Muscle layer of colon (tissue), 2 donors: ENCODE measurements around the gene MACROD2.

Experiments
- H3K27ac ChIP-seq: one replicate; pipeline ENCODE4 v1.7.0; 2013; ENCODE audit warnings: low read depth, mild to moderate bottlenecking, low read length, moderate library complexity
- H3K27me3 ChIP-seq, 2 donors: one replicate each; pipeline ENCODE4 v1.7.0; 2013; ENCODE audit warnings: low read length in 2 of 2, mild to moderate bottlenecking in 2 of 2; ENCODE audit not compliant: insufficient read depth in 2 of 2, control insufficient read depth in 1 of 2
- H3K36me3 ChIP-seq: one replicate; pipeline ENCODE4 v1.7.0; 2013; ENCODE audit warnings: mild to moderate bottlenecking, low read length; ENCODE audit not compliant: insufficient read depth
- H3K4me1 ChIP-seq: one replicate; pipeline ENCODE4 v1.7.0; 2013; ENCODE audit warnings: mild to moderate bottlenecking, low read length; ENCODE audit not compliant: insufficient read depth
- H3K4me3 ChIP-seq, 2 donors: one replicate each; pipeline ENCODE4 v1.7.0; 2013; ENCODE audit warnings: low read length in 2 of 2, low read depth in 1 of 2, mild to moderate bottlenecking in 1 of 2, moderate library complexity in 1 of 2
- H3K9ac ChIP-seq: one replicate; pipeline ENCODE4 v1.7.0; 2013; ENCODE audit warnings: low read length
- H3K9me3 ChIP-seq: one replicate; pipeline ENCODE4 v1.7.0; 2013; ENCODE audit warnings: mild to moderate bottlenecking, low read length
- donor health status: abdominal sarcoma.
- donor health status: Adenocarcinoma of cecum.

Gene MACROD2

DNA sequence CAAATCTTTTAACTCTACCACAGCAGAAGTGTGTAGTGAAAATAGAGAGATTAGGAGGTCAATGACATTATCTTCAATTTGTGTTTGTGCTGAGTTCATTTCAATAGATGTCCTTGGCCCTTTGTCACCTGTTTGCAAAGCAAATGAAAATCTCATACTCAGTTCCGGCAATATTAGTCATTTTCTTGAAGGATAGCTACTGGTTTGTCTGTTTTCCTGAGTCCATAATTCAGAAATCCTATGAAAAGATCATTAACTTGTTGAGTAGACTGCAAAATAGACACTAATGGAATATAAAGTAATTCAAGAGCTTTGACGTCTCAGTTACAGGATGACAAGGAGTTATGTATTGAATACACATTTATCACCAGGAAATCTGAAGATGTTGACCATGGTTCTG lies 1163.2 kb downstream of the MACROD2 start:
- Histone ChIP-seq H3K9ac (no peak overlapping the region), H3K27me3 (no peaks in the 10 kb centered on the region), H3K36me3 (no peaks in the 10 kb centered on the region), H3K27ac (no peak overlapping the region), H3K4me3 (no peak overlapping the region), H3K4me1 (no peaks in the 10 kb centered on the region), H3K9me3 (no peaks in the 10 kb centered on the region)

DNA sequence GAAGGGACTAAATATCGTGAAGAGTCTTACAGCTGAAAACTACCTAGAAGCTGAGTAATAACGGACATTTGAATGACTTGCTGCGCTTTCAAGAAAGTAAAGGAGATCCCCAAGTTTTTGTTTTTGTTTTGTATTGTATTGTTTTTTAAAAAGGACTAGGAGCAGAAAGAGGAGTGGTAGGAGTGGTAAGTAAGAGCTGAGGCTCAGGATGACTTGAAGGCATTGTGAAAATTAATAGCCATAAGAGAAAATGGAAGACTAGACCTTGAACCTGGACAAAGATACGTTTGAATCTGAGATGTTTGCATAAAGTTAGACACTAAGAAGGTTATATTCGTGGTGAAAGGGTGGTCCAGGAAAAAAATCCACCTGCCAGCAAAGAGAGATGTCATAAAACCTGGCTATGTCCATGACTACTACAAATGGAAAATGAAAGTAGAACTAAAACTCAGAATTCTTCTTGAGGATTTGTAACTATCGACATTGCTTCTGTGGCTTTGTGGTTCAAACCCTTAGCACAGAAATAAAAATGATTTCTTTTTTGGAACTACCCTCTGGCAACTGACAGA lies 1166.8 kb downstream of the MACROD2 start:
- no peaks in the 10 kb centered on the region for H3K4me1 ChIP-seq
- H3K27me3 ChIP-seq: no peaks in the 10 kb centered on the region
- H3K9ac ChIP-seq: no peak overlapping the region
- H3K27ac ChIP-seq: no peak overlapping the region
- no peaks in the 10 kb centered on the region for H3K36me3 ChIP-seq
- no peaks in the 10 kb centered on the region for H3K9me3 ChIP-seq
- peak overlapping the region in 1 of 2 donors; percentile 36 for H3K4me3 ChIP-seq

DNA sequence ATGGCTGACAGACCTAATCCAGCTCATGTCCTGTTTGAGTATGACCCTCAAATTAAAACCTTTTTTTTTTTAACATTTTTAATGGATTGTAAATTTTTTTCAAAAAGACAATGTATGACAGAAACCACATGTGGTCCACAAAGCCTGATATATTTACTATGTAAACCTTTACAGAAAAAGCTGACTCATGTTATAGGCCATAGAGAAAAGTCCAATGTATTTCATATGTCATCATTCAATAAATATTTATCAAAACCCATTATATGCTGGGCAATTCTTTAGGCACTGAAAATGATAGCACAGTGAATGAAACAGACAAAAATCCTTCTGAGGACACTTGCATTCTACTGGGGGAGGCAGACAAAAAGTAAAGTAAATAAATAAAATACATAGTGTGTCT lies 1168.3 kb downstream of the MACROD2 start:
- Histone ChIP-seq H3K36me3 (no peaks in the 10 kb centered on the region), H3K27ac (no peak overlapping the region), H3K9ac (no peak overlapping the region), H3K4me3 (no peak overlapping the region), H3K9me3 (no peaks in the 10 kb centered on the region), H3K4me1 (peaks cover 5% of the 10 kb centered on the region), H3K27me3 (no peaks in the 10 kb centered on the region)

- peaks cover 5% of the 10 kb centered on the region for H3K4me1 ChIP-seq
- H3K36me3 ChIP-seq: no peaks in the 10 kb centered on the region
- H3K9me3 ChIP-seq: no peaks in the 10 kb centered on the region
- no peaks in the 10 kb centered on the region for H3K27me3 ChIP-seq
- no peak overlapping the region for H3K9ac ChIP-seq
- H3K4me3 ChIP-seq: no peak overlapping the region
- H3K27ac ChIP-seq: no peak overlapping the region
Observed at GRCh38 chr20:15164726-15165125, 1169.4 kb downstream of the MACROD2 start.

DNA sequence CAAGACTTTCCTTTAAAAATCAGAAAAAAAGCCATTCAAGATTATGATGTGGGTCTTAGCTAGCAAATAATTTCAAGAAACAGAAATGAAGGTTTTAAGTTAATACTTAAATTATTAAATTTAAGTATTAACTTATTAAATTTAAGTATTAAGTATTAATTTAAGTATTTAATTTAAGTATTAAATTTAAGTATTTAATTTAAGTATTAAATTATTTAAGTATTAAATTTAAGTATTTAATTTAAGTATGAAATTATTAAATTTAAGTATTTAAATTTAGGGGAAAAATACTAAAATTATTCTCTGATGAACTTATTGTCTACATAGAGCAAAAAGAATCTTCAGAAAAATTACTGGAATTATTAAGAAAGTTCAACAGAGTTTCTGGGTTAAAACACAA lies 1171.4 kb downstream of the MACROD2 start:
- H3K27ac ChIP-seq: no peak overlapping the region
- H3K36me3 ChIP-seq: no peaks in the 10 kb centered on the region
- H3K4me3 ChIP-seq: no peak overlapping the region
- H3K9me3 ChIP-seq: no peaks in the 10 kb centered on the region
- no peak overlapping the region for H3K9ac ChIP-seq
- peaks cover 5% of the 10 kb centered on the region for H3K4me1 ChIP-seq
- H3K27me3 ChIP-seq: no peaks in the 10 kb centered on the region

GRCh38 chr20:15171016-15171415 lies 1175.7 kb downstream of the MACROD2 start:
- Histone ChIP-seq H3K36me3 (no peaks in the 10 kb centered on the region), H3K4me3 (no peak overlapping the region), H3K9me3 (no peaks in the 10 kb centered on the region), H3K9ac (no peak overlapping the region), H3K27me3 (no peaks in the 10 kb centered on the region), H3K4me1 (peaks cover 5% of the 10 kb centered on the region), H3K27ac (no peak overlapping the region)

DNA sequence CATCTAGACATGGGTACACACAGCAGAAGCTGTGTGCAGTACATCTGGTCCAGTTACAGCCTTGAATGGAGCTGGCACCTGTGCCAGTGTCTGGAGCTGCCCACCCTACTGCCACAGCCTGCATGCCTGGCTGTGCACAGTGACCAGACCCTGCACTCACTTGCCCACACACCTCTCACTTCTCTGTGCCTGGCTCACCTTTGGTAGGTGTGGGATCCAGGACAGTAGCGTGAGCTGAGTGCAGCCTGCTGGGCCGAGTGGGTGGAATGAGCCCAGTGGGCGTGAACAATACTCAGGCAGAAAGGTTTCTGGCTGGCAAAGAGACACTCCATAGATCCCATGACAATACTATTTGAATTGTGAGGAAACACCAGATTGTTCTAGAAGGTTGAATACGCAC lies 1181.6 kb downstream of the MACROD2 start:
- H3K36me3 ChIP-seq: no peaks in the 10 kb centered on the region

DNA sequence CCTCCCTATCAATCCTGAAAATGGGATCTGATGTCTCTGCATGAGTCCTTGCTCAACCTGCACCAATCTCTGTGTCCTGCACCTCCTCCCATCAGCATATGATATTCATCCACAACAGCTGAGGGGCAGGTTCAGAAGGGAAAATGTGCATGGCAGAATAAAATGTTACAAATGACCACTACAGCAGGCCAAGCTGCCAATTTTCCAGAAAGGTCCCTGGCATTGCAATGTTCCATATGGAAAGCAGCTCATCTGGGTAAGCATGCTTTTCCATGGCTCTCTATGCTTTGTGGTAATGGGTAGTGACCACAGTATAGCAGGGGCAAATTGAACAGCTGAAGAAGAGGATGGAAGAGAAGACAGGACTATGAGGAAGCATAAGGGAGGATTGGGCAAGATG lies 1183.3 kb downstream of the MACROD2 start:
- Histone ChIP-seq H3K4me1 (peaks cover 13% of the 10 kb centered on the region), H3K9ac (no peak overlapping the region), H3K27me3 (no peaks in the 10 kb centered on the region), H3K27ac (no peak overlapping the region), H3K4me3 (no peak overlapping the region), H3K36me3 (no peaks in the 10 kb centered on the region), H3K9me3 (no peaks in the 10 kb centered on the region)

More for the DNA sequence above, 1181.6 kb downstream of the MACROD2 start:
- Histone ChIP-seq H3K27ac (no peak overlapping the region), H3K4me1 (peaks cover 13% of the 10 kb centered on the region), H3K4me3 (no peak overlapping the region), H3K9ac (no peak overlapping the region), H3K27me3 (no peaks in the 10 kb centered on the region), H3K9me3 (no peaks in the 10 kb centered on the region)

- Histone ChIP-seq H3K27ac (no peak overlapping the region), H3K9me3 (no peaks in the 10 kb centered on the region), H3K36me3 (no peaks in the 10 kb centered on the region), H3K4me3 (no peak overlapping the region), H3K9ac (no peak overlapping the region), H3K27me3 (no peaks in the 10 kb centered on the region), H3K4me1 (peaks cover 13% of the 10 kb centered on the region)
Observed at GRCh38 chr20:15179381-15179780, 1184.1 kb downstream of the MACROD2 start.

DNA sequence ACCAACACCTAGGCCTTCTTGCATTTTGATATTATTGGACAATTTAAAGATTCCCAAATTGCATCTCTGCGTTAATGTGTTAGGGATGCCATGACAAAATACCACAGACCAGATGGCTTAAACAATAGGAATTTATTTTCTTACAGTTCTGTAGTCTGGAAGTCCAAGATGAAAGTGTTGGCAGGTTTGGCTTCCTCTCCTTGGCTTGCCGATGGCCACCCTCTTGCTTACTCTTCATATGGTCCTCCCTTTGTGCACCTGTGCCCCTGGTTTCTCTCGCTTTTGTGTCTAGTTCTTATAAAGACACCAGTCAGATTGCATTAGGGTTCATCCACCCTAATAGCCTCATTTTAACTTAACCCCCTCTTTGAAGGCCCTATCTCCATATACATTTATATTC lies 1184.5 kb downstream of the MACROD2 start:
- Histone ChIP-seq H3K4me3 (no peak overlapping the region), H3K36me3 (no peaks in the 10 kb centered on the region), H3K9ac (no peak overlapping the region), H3K27me3 (no peaks in the 10 kb centered on the region), H3K27ac (no peak overlapping the region), H3K4me1 (peaks cover 13% of the 10 kb centered on the region), H3K9me3 (no peaks in the 10 kb centered on the region)

- Histone ChIP-seq H3K27ac (no peak overlapping the region), H3K27me3 (no peaks in the 10 kb centered on the region), H3K4me1 (no peaks in the 10 kb centered on the region), H3K4me3 (no peak overlapping the region), H3K36me3 (no peaks in the 10 kb centered on the region), H3K9me3 (no peaks in the 10 kb centered on the region), H3K9ac (no peak overlapping the region)
Observed at GRCh38 chr20:15185322-15185721, 1190.0 kb downstream of the MACROD2 start.

- no peaks in the 10 kb centered on the region for H3K36me3 ChIP-seq
- H3K9ac ChIP-seq: no peak overlapping the region
- no peaks in the 10 kb centered on the region for H3K9me3 ChIP-seq
- H3K27me3 ChIP-seq: no peaks in the 10 kb centered on the region
- no peak overlapping the region for H3K4me3 ChIP-seq
- no peaks in the 10 kb centered on the region for H3K4me1 ChIP-seq
- no peak overlapping the region for H3K27ac ChIP-seq
Observed at GRCh38 chr20:15185913-15186312, 1190.6 kb downstream of the MACROD2 start.
